ENCODE data around the gene WDTC1. TPM values are rescaled to one million over a fixed set of nuclear protein-coding genes. Genes with fewer than 3 reads are reported as not detected.

Gene WDTC1
- total and polyA plus RNA-seq, 2 of the 13 experiments (the other 11 are each of a cell fraction or from before 2014, with no cell fraction given) = 5.5 TPM

DNA sequence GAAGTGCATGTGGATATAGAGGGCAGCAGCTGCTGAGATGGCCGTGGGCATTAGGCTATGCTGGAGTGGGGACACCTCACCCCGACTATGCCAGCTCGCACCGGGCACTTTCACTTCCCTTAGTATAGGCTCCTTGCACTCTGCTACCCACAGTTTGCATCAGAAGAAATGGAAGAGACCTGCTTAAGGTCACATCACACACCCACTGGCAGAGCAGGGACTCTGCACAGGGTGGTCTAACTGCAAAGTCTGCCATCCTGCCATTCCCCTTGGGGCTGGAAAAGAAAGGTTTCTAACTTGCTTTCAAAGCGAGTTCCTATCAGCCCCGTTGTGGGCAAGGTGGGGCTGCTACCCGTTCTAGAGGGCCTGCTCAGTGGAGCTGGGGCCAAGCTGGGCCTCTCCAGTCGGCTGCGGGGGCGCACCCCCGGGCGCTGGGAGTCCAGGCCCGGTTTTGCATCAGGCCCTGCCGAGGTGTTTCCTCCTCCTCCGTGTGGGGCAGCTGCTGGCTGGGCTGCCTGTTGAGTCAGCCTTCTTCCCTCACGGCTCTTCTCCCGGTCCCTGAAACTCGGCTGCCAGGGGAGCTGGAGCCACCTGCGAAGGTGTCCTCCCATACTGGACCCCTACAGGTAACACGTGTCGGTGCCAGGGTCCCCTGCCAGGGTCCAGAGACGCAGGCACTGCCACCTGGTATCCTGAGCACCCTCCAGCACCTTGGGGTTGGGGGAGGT lies 107.3 kb downstream of the WDTC1 start, which contains the start of gene SYTL1 (continued):
- TF ChIP-seq, protein P1, sequence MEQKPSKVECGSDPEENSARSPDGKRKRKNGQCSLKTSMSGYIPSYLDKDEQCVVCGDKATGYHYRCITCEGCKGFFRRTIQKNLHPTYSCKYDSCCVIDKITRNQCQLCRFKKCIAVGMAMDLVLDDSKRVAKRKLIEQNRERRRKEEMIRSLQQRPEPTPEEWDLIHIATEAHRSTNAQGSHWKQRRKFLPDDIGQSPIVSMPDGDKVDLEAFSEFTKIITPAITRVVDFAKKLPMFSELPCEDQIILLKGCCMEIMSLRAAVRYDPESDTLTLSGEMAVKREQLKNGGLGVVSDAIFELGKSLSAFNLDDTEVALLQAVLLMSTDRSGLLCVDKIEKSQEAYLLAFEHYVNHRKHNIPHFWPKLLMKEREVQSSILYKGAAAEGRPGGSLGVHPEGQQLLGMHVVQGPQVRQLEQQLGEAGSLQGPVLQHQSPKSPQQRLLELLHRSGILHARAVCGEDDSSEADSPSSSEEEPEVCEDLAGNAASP (CRISPR knock-in tag; IDR thresholded peaks at IDR 0.05; ENCODE audit: borderline replicate concordance) = peak; percentile 24; the same call in 1 of the 2 replicates
- TF ChIP-seq NPAS2 (CRISPR knock-in tag; IDR thresholded peaks at IDR 0.05; ENCODE audit: borderline replicate concordance) = no peak
- no peak; the same call in 1 of the 2 replicates for TF ChIP-seq ZNF614 (CRISPR knock-in tag; IDR thresholded peaks at IDR 0.05; ENCODE audit: borderline replicate concordance)
- no peak for TF ChIP-seq SNRNP70 (IDR thresholded peaks at IDR 0.05; ENCODE audit: low read depth, low read length)
- TF ChIP-seq, protein P2, sequence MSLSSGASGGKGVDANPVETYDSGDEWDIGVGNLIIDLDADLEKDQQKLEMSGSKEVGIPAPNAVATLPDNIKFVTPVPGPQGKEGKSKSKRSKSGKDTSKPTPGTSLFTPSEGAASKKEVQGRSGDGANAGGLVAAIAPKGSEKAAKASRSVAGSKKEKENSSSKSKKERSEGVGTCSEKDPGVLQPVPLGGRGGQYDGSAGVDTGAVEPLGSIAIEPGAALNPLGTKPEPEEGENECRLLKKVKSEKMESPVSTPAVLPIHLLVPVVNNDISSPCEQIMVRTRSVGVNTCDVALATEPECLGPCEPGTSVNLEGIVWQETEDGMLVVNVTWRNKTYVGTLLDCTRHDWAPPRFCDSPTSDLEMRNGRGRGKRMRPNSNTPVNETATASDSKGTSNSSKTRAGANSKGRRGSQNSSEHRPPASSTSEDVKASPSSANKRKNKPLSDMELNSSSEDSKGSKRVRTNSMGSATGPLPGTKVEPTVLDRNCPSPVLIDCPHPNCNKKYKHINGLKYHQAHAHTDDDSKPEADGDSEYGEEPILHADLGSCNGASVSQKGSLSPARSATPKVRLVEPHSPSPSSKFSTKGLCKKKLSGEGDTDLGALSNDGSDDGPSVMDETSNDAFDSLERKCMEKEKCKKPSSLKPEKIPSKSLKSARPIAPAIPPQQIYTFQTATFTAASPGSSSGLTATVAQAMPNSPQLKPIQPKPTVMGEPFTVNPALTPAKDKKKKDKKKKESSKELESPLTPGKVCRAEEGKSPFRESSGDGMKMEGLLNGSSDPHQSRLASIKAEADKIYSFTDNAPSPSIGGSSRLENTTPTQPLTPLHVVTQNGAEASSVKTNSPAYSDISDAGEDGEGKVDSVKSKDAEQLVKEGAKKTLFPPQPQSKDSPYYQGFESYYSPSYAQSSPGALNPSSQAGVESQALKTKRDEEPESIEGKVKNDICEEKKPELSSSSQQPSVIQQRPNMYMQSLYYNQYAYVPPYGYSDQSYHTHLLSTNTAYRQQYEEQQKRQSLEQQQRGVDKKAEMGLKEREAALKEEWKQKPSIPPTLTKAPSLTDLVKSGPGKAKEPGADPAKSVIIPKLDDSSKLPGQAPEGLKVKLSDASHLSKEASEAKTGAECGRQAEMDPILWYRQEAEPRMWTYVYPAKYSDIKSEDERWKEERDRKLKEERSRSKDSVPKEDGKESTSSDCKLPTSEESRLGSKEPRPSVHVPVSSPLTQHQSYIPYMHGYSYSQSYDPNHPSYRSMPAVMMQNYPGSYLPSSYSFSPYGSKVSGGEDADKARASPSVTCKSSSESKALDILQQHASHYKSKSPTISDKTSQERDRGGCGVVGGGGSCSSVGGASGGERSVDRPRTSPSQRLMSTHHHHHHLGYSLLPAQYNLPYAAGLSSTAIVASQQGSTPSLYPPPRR (CRISPR knock-in tag; IDR thresholded peaks at IDR 0.05; ENCODE audit: borderline replicate concordance) = no peak
- TF ChIP-seq, protein P3, sequence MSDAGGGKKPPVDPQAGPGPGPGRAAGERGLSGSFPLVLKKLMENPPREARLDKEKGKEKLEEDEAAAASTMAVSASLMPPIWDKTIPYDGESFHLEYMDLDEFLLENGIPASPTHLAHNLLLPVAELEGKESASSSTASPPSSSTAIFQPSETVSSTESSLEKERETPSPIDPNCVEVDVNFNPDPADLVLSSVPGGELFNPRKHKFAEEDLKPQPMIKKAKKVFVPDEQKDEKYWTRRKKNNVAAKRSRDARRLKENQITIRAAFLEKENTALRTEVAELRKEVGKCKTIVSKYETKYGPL (CRISPR knock-in tag; IDR thresholded peaks at IDR 0.05) = no peak
- TF ChIP-seq, protein P4, sequence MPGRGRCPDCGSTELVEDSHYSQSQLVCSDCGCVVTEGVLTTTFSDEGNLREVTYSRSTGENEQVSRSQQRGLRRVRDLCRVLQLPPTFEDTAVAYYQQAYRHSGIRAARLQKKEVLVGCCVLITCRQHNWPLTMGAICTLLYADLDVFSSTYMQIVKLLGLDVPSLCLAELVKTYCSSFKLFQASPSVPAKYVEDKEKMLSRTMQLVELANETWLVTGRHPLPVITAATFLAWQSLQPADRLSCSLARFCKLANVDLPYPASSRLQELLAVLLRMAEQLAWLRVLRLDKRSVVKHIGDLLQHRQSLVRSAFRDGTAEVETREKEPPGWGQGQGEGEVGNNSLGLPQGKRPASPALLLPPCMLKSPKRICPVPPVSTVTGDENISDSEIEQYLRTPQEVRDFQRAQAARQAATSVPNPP (CRISPR knock-in tag; IDR thresholded peaks at IDR 0.05) = no peak
- TF ChIP-seq, protein P5, sequence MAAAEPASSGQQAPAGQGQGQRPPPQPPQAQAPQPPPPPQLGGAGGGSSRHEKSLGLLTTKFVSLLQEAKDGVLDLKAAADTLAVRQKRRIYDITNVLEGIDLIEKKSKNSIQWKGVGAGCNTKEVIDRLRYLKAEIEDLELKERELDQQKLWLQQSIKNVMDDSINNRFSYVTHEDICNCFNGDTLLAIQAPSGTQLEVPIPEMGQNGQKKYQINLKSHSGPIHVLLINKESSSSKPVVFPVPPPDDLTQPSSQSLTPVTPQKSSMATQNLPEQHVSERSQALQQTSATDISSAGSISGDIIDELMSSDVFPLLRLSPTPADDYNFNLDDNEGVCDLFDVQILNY (CRISPR knock-in tag; conservative IDR thresholded peaks at IDR 0.05) = no peak
- TF ChIP-seq SNAPC2 (CRISPR knock-in tag; IDR thresholded peaks at IDR 0.05) = no peak
- TF ChIP-seq, protein P6, sequence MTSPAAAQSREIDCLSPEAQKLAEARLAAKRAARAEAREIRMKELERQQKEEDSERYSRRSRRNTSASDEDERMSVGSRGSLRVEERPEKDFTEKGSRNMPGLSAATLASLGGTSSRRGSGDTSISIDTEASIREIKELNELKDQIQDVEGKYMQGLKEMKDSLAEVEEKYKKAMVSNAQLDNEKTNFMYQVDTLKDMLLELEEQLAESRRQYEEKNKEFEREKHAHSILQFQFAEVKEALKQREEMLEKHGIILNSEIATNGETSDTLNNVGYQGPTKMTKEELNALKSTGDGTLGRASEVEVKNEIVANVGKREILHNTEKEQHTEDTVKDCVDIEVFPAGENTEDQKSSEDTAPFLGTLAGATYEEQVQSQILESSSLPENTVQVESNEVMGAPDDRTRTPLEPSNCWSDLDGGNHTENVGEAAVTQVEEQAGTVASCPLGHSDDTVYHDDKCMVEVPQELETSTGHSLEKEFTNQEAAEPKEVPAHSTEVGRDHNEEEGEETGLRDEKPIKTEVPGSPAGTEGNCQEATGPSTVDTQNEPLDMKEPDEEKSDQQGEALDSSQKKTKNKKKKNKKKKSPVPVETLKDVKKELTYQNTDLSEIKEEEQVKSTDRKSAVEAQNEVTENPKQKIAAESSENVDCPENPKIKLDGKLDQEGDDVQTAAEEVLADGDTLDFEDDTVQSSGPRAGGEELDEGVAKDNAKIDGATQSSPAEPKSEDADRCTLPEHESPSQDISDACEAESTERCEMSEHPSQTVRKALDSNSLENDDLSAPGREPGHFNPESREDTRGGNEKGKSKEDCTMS (CRISPR knock-in tag; conservative IDR thresholded peaks at IDR 0.05) = no peak
- TF ChIP-seq ZNF432 (CRISPR knock-in tag; IDR thresholded peaks at IDR 0.05; ENCODE audit: borderline replicate concordance) = no peak
- no peak for TF ChIP-seq ZNF343 (CRISPR knock-in tag; IDR thresholded peaks at IDR 0.05)
- no peak for TF ChIP-seq NCOR1 (IDR thresholded peaks at IDR 0.05; ENCODE audit: borderline replicate concordance, low read length)
- no peak for TF ChIP-seq ZFAT (CRISPR knock-in tag; conservative IDR thresholded peaks at IDR 0.05)
- TF ChIP-seq, protein P7, sequence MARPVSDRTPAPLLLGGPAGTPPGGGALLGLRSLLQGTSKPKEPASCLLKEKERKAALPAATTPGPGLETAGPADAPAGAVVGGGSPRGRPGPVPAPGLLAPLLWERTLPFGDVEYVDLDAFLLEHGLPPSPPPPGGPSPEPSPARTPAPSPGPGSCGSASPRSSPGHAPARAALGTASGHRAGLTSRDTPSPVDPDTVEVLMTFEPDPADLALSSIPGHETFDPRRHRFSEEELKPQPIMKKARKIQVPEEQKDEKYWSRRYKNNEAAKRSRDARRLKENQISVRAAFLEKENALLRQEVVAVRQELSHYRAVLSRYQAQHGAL (CRISPR knock-in tag; IDR thresholded peaks at IDR 0.05; ENCODE audit: not compliant biosample characterization) = no peak
